Stomach (tissue), 9 donors: ENCODE data around the gene TNNI3. TPM values are rescaled to one million over a fixed set of nuclear protein-coding genes. Genes with fewer than 3 reads are reported as not detected.
"Not testable (repeated sequence)": the region's sequence is repeated elsewhere in the genome, so short reads cannot be mapped to it uniquely, and the experiment has no call there.

Experiments used
- DNase-seq, 2 donors: peaks; one replicate each; pipeline versions ENCODE4 v3.0.0 to v3.0.0-alpha.2; 2013 to 2019
- H3K27ac ChIP-seq, 5 donors: fragments of 200-600 bp in 4 of 5; sonication (generic) in 4 of 5; one replicate each; pipeline ENCODE4 v1.5.1; 2013 to 2019; ENCODE audit warnings: mild to moderate bottlenecking in 1 of 5, moderate library complexity in 1 of 5
- H3K27me3 ChIP-seq, 3 donors: fragments of 200-600 bp; sonication (generic); one replicate each; pipeline ENCODE4 v1.5.1; 2017 to 2019; ENCODE audit warnings: mixed run types in 1 of 3
- H3K36me3 ChIP-seq, 4 donors: fragments of 200-600 bp; sonication (generic); 1 replicate in 3 of 4; 2 replicates in 1 of 4; pipeline ENCODE4 v1.5.1; 2016 to 2019
- H3K4me1 ChIP-seq, 4 donors: fragments of 200-600 bp; sonication (generic); one replicate each; pipeline ENCODE4 v1.5.1; 2016 to 2019
- H3K4me3 ChIP-seq, 4 donors: fragments of 200-600 bp; sonication (generic) in 3 of 4; one replicate each; pipeline ENCODE4 v1.5.1; 2016 to 2019; ENCODE audit warnings: mild to moderate bottlenecking in 1 of 4
- H3K9me3 ChIP-seq, 4 donors: fragments of 200-600 bp; sonication (generic); one replicate each; pipeline ENCODE4 v1.5.1; 2016 to 2019
- EP300 ChIP-seq: sonication (generic); formaldehyde crosslinking; IDR thresholded peaks from one replicate; pipeline ENCODE4 v1.6.1; 2017; ENCODE audit warnings: antibody characterized with exemption
- POLR2A ChIP-seq, 4 donors: fragments of 450-650 bp; IDR thresholded peaks; one replicate each; pipeline ENCODE4 v1.6.1; 2016; ENCODE audit warnings: antibody characterized with exemption in 4 of 4, control low read depth in 2 of 4, mild to moderate bottlenecking in 1 of 4, moderate library complexity in 1 of 4
- POLR2AphosphoS5 ChIP-seq, 3 donors: sonication (generic); formaldehyde crosslinking; IDR thresholded peaks; one replicate each; pipeline ENCODE4 v1.6.1; 2016; ENCODE audit warnings: antibody characterized with exemption in 3 of 3
- WGBS, 5 donors: extraction: QIAGEN DNeasy Blood & Tissue Kit in 3 of 5; methylation state at CpG; one replicate each; pipeline versions ENCODE4 v1.1.5 to v1.1.7; 2013 to 2018; 5-methylcytosine and 5-hydroxymethylcytosine counted together
- intact Hi-C: fragments of 100-400 bp; cut with DNase I; formaldehyde crosslinking; loops from one replicate; pipeline ENCODE4 v1.15.1; 2023; ENCODE audit warnings: low total_unique reads
- polyA plus RNA-seq, 3 donors: library from polyadenylated mRNA; stranded (reverse); fragments of 200-250 nt; gene quantifications; one replicate each; pipeline ENCODE4 v1.2.3, GENCODE V29; 2013
- total RNA-seq, 5 donors: library from RNA; depleted of rRNA; stranded (reverse); fragments of >200 nt; gene quantifications; one replicate each; pipeline versions ENCODE4 v1.1.0 to v1.2.3, GENCODE V29; 2014 to 2016
- TF ChIP-seq, protein P1 (sequence below), 7 experiments: fragments of 450-650 bp in 4 of 7; fragments of 200-600 bp in 3 of 7; sonication (generic) in 3 of 7; IDR thresholded peaks; one replicate each; pipeline ENCODE4 v1.5.1; 2016 to 2019; ENCODE audit warnings: antibody characterized with exemption in 7 of 7, control low read depth in 2 of 7, mild to moderate bottlenecking in 1 of 7
- donor health status: healthy with polysubstance abuse.
- donor health status: Bipolar disorder and iron deficiency.
- donor health status: healthy.

TNNI3 gene
- total and polyA plus RNA-seq, 8 donors: 4.2 to 14.1 (median 7.8) TPM; not detected in 5

DNA sequence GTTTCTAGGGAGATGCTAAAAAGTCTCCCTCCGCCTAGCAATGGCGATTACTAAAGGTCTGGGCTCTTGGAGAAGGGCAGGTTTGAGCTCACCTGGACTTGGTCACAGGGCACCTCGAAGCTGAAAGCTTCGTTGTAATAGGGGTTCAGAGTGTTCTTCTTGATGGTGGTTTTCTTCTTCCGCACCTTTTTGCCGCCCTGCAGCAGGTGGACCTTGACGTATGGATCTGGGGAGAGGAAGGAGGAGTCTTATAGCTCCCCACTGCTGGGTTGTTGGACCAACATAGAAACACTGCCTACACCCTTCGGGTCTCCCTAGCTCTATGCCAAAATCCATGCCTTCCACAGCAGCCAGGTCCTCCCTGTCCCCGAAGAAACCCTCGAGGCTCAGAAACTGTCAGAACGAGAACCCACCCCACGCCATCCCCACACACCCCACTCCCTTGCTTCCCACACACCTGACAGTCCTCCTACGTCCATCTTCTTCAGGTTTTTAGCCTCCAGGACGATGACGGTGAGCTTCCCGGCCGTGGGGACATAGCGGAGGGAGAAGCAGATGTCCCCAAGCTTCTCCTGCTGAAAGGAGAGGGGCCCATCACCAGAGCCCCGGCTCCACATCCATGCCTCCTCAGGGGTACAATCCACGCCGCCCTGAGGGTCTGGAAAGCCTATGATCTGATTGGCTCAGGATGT, 17.0 kb upstream of the TNNI3 start:
- DNase-seq: no peak
- H3K27ac ChIP-seq: no peak overlapping the region
- intact Hi-C loops: no loop called here
- no peaks in the 10 kb centered on the region for H3K36me3 ChIP-seq
- H3K9me3 ChIP-seq: no peaks in the 10 kb centered on the region
- TF ChIP-seq, protein P1, sequence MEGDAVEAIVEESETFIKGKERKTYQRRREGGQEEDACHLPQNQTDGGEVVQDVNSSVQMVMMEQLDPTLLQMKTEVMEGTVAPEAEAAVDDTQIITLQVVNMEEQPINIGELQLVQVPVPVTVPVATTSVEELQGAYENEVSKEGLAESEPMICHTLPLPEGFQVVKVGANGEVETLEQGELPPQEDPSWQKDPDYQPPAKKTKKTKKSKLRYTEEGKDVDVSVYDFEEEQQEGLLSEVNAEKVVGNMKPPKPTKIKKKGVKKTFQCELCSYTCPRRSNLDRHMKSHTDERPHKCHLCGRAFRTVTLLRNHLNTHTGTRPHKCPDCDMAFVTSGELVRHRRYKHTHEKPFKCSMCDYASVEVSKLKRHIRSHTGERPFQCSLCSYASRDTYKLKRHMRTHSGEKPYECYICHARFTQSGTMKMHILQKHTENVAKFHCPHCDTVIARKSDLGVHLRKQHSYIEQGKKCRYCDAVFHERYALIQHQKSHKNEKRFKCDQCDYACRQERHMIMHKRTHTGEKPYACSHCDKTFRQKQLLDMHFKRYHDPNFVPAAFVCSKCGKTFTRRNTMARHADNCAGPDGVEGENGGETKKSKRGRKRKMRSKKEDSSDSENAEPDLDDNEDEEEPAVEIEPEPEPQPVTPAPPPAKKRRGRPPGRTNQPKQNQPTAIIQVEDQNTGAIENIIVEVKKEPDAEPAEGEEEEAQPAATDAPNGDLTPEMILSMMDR (IDR thresholded peaks at IDR 0.05): no peak
- TF ChIP-seq POLR2AphosphoS5 (IDR thresholded peaks at IDR 0.05): no peak
- no peak for TF ChIP-seq POLR2A (IDR thresholded peaks at IDR 0.05)
- TF ChIP-seq EP300: no peak
- 42 to 66% (median 57%) methylated on average over 21 of the region's 21 CpGs for WGBS, 5 donors
- peak overlapping the region in 1 of 4 donors; percentile 49 for H3K4me3 ChIP-seq
- peaks cover 10 to 30% (median 22%) of the 10 kb centered on the region in 4 donors for H3K4me1 ChIP-seq
- peaks cover 27 to 100% (median 90%) of the 10 kb centered on the region in 3 donors for H3K27me3 ChIP-seq

DNA sequence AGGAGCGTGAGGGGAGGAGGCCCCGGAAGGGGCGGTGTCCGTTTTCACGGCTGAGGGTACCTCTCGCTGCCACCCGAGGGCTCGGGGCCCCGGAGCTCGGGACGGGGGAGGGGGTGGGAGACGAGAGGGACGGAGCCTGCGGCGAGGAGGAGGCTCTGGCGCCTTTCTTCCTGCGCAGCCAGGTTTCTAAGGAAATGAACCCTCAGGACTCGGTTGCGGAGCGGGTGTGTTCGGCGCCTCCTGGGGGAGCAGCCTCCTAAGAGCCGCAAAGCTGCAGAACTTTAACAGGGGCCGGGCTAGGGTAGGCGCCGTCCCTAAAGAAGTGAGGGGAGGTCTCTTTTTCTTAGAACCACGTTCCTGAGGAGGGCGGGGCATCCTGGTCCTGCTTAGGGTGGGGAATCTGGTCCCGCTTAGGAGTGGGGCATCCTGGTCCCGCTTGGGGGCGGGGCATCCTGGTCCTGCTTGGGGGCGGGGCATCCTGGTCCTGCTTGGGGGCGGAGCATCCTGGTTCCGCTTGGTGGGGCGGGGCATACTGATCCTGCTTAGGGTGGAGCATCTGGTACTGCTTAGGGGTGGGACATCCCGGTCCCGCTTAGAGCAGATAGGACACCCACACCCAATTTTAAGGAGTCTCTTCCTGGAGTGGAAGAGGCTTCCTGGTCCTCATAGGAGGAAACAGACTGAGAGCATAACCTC, 16.3 kb upstream of the TNNI3 start:
- TF ChIP-seq POLR2A (IDR thresholded peaks at IDR 0.05) (no peak), POLR2AphosphoS5 (IDR thresholded peaks at IDR 0.05) (no peak), EP300 (no peak)
- TF ChIP-seq, protein P1 (IDR thresholded peaks at IDR 0.05): no peak
- H3K4me3 ChIP-seq: peak overlapping the region; percentile 25 to 49 (median 31)

GRCh38 chr19:55173186-55173713, 15.7 kb upstream of the TNNI3 start:
- Histone ChIP-seq H3K9me3 (no peaks in the 10 kb centered on the region), H3K4me1 (peaks cover 6 to 20% (median 12%) of the 10 kb centered on the region in 4 donors), H3K27me3 (peaks cover 36 to 100% (median 89%) of the 10 kb centered on the region in 3 donors), H3K36me3 (no peaks in the 10 kb centered on the region), H3K27ac (no peak overlapping the region), H3K4me3 (peak overlapping the region; percentile 25 to 49 (median 31))
- intact Hi-C loops: no loop called here
- no peak for TF ChIP-seq POLR2AphosphoS5 (IDR thresholded peaks at IDR 0.05)
- no peak for TF ChIP-seq EP300
- no peak for TF ChIP-seq POLR2A (IDR thresholded peaks at IDR 0.05)
- TF ChIP-seq, protein P1 (IDR thresholded peaks at IDR 0.05): no peak
- no peak for DNase-seq
- WGBS, 5 donors: 2 to 5% (median 2%) methylated on average over 13 to 32 of the region's 32 CpGs

More for the DNA sequence above, 16.3 kb upstream of the TNNI3 start:
- intact Hi-C loops: no loop called here
- peaks cover 30 to 100% (median 90%) of the 10 kb centered on the region in 3 donors for H3K27me3 ChIP-seq
- no peaks in the 10 kb centered on the region for H3K36me3 ChIP-seq
- H3K27ac ChIP-seq: no peak overlapping the region
- H3K4me1 ChIP-seq: peaks cover 6 to 23% (median 15%) of the 10 kb centered on the region in 4 donors
- DNase-seq: peak; percentile 43 to 67
- WGBS, 5 donors: 1 to 5% (median 2%) methylated on average over 18 to 37 of the region's 37 CpGs
- no peaks in the 10 kb centered on the region for H3K9me3 ChIP-seq

GRCh38 chr19:55172741-55173140, 15.2 kb upstream of the TNNI3 start:
- H3K27ac ChIP-seq: no peak overlapping the region
- H3K4me3 ChIP-seq: no peak overlapping the region
- TF ChIP-seq, protein P1 (IDR thresholded peaks at IDR 0.05): no peak
- TF ChIP-seq POLR2AphosphoS5 (IDR thresholded peaks at IDR 0.05) (no peak), POLR2A (IDR thresholded peaks at IDR 0.05) (no peak), EP300 (no peak)
- H3K27me3 ChIP-seq: peaks cover 38 to 100% (median 87%) of the 10 kb centered on the region in 3 donors
- H3K9me3 ChIP-seq: no peaks in the 10 kb centered on the region
- H3K36me3 ChIP-seq: no peaks in the 10 kb centered on the region
- H3K4me1 ChIP-seq: peaks cover 6 to 20% (median 12%) of the 10 kb centered on the region in 4 donors
- intact Hi-C loops: no loop called here
- WGBS, 5 donors: 13 to 19% (median 17%) methylated on average over 12 of the region's 12 CpGs
- DNase-seq: no peak

DNA sequence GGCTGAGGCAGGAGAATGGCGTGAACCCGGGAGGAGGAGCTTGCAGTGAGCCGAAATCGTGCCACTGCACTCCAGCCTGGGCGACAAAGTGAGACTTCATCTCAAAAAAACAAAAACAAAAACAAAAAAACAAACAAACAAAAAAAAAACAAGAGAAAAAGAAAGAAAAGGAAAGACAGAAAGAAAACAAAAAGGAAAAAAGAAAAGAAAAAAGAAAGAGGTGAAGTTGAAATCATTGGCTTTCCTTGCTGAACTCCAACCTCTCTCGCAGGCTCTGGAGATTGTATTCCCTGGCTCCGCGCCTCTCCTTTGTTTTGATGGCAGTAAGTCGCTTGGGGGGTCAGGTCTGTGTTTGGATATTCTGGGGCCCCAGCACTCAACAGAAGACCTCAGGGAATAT, 14.8 kb upstream of the TNNI3 start:
- peaks cover 41 to 100% (median 87%) of the 10 kb centered on the region in 3 donors for H3K27me3 ChIP-seq
- intact Hi-C loops, H3K4me3 ChIP-seq, H3K9me3 ChIP-seq, DNase-seq, H3K36me3 ChIP-seq, H3K27ac ChIP-seq: not testable (repeated sequence)
- 46 to 65% (median 52%) methylated on average over 9 of the region's 9 CpGs for WGBS, 5 donors
- H3K4me1 ChIP-seq: peaks cover 6 to 21% (median 15%) of the 10 kb centered on the region in 4 donors
